Bronchial epithelial cell (primary cell): ENCODE data around the gene FCRL6. TPM values are rescaled to one million over a fixed set of nuclear protein-coding genes. Genes with fewer than 3 reads are reported as not detected.

ENCODE experiments used
- DNase-seq: peaks from one replicate; pipeline ENCODE4 v3.0.0-alpha.2; 2010; ENCODE audit warnings: low read depth
- FAIRE-seq: peaks from 2 replicates; lab custom pipeline; 2011; peaks lifted over from hg19 to GRCh38; lab: Jason Lieb, UNC
- H3K27me3 ChIP-seq: 2 replicates; pipeline ENCODE4 v1.5.1; 2011; ENCODE audit warnings: low read length; ENCODE audit not compliant: control insufficient read depth, insufficient read depth
- H3K36me3 ChIP-seq: 2 replicates; pipeline ENCODE4 v1.5.1; 2011; ENCODE audit warnings: low read length; ENCODE audit not compliant: control insufficient read depth, insufficient read depth
- H3K4me3 ChIP-seq: 2 replicates; pipeline ENCODE4 v1.5.1; 2011; ENCODE audit warnings: mild to moderate bottlenecking, low read depth, low read length, control low read depth
- CTCF ChIP-seq: IDR thresholded peaks from 2 replicates; pipeline ENCODE4 v1.5.1; 2011; ENCODE audit warnings: mild to moderate bottlenecking, moderate library complexity, low read length, control low read depth, inconsistent platforms; ENCODE audit not compliant: insufficient read depth, severe bottlenecking
- total RNA-seq: library from RNA; depleted of rRNA; stranded (reverse); fragments of >200 nt; gene quantifications from 2 replicates; pipeline ENCODE4 v1.2.1, GENCODE V29; 2014

The FCRL6 gene
- total RNA-seq, 1 donor from 2014 or later: not detected

- Histone ChIP-seq H3K27me3 (no peaks in the 10 kb centered on the region), H3K36me3 (peaks cover 2% of the 10 kb centered on the region), H3K4me3 (peak within 1 kb of the TSS; percentile 84)
- FAIRE-seq: peak; percentile 83
- peak; percentile 98 for TF ChIP-seq CTCF
- peak; percentile 97 for DNase-seq
These were observed 21.3 kb upstream of the FCRL6 start, which contains the start of gene DUSP23 for GRCh38 chr1:159780583-159781582. TSS of gene DUSP23 (plus strand) at chr1:159780962. CDS start at chr1:159781101, 139 bp downstream.

- no peak overlapping the region for H3K4me3 ChIP-seq
- peaks cover 2% of the 10 kb centered on the region for H3K36me3 ChIP-seq
- DNase-seq (no peak), FAIRE-seq (no peak)
- H3K27me3 ChIP-seq: no peaks in the 10 kb centered on the region
- TF ChIP-seq CTCF: no peak
These were observed 20.2 kb upstream of the FCRL6 start for GRCh38 chr1:159781992-159782391.

- FAIRE-seq: no peak
- Histone ChIP-seq H3K36me3 (peaks cover 2% of the 10 kb centered on the region), H3K27me3 (no peaks in the 10 kb centered on the region), H3K4me3 (no peak overlapping the region)
- DNase-seq: no peak
- no peak for TF ChIP-seq CTCF
These were observed 18.4 kb upstream of the FCRL6 start for GRCh38 chr1:159783724-159784123.

GRCh38 chr1:159786465-159786864 lies 15.7 kb upstream of the FCRL6 start:
- H3K4me3 ChIP-seq: no peak overlapping the region
- FAIRE-seq (no peak), DNase-seq (peak; percentile 8)
- peaks cover 2% of the 10 kb centered on the region for H3K36me3 ChIP-seq
- H3K27me3 ChIP-seq: no peaks in the 10 kb centered on the region
- no peak for TF ChIP-seq CTCF

- FAIRE-seq (no peak), DNase-seq (peak; percentile 96)
- Histone ChIP-seq H3K4me3 (no peak overlapping the region), H3K36me3 (peaks cover 2% of the 10 kb centered on the region), H3K27me3 (no peaks in the 10 kb centered on the region)
- TF ChIP-seq CTCF: no peak
These were observed 15.2 kb upstream of the FCRL6 start for GRCh38 chr1:159786966-159787365.
